G401 (cell line): ENCODE measurements around the gene CNNM2. TPM values are rescaled to one million over a fixed set of nuclear protein-coding genes. Genes with fewer than 3 reads are reported as not detected.
"Not testable (repeated sequence)": the region's sequence is repeated elsewhere in the genome, so short reads cannot be mapped to it uniquely, and the experiment has no call there.

Experiments
- DNase-seq: peaks from one replicate; pipeline ENCODE4 v3.0.0-alpha.2; 2015; ENCODE audit warnings: low spot score
- in situ Hi-C: cut with HindIII; loops from 2 replicates; pipeline ENCODE4 v1.10.0; 2016; ENCODE audit warnings: low sequenced_read_pairs, mixed read lengths
- total RNA-seq: library from RNA; depleted of rRNA; stranded (reverse); fragments of >200 nt; shearing (Covaris generic); gene quantifications from 2 replicates; pipeline ENCODE4 v1.2.3, GENCODE V29; 2014; rRNA removed

The CNNM2 gene
- total RNA-seq, 1 experiment from 2014 or later = 15.5 TPM

GRCh38 chr10:103117247-103117646, 199.2 kb downstream of the CNNM2 start:
- no peak for DNase-seq
- in situ Hi-C loops = no loop called here

DNA sequence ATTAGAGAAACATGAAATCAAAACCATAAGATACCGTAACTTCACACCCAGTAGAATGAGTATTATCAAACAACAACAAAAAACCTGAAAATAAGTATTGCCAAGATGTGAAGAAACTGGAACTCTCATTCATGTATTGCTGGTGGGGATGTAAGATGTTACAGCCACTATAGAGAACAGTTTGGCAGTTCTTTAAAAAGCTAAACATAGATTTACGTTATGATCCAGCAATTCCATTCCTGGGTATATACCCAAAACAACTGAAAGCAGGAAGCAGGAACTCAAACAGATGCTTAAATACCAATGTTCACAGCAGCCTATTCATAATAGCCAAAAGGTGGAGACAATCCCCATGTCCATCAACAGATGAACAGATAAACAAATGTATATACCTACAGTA, 202.5 kb downstream of the CNNM2 start:
- in situ Hi-C loops = no loop called here
- no peak for DNase-seq

GRCh38 chr10:103120977-103121735, 203.1 kb downstream of the CNNM2 start:
- in situ Hi-C loops = no loop called here

DNA sequence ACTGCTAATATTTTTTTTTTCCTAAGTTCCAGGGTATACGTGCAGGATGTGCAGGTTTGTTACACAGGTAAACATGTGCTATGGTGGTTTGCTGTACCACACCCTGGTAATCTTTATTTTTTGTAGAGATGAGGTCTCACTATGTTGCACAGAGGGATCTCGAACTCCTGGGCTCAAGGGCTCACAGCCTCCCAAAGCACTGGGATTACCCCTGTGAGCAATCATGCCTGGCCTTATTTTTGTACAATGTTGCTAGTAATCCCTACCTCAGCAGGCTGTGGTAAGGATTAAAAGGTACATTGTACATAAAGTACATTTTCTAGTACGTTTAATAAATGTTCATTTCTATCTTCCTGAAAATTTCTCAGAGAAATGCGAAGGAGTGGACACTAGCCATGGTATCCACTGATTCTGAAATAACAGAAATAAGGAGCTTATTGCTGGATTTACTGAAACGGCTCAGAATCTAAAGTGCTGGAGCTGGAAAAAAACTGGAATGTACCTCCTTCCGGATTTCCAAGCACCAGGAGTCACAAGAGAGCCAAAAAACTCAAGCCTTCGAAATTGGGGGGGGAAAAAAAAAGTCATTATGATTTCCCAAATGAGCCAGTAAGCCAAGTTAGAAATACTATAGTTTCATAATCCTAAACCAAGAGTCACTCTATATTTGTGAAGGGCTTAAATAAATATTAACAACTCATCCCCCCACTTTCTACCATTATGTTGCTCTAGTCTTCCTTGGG, 205.4 kb downstream of the CNNM2 start:
- no peak for DNase-seq
- in situ Hi-C loops = no loop called here

More at GRCh38 chr10:103120977-103121735, 203.1 kb downstream of the CNNM2 start:
- no peak for DNase-seq

GRCh38 chr10:103124420-103125096, 206.5 kb downstream of the CNNM2 start:
- DNase-seq = no peak
- in situ Hi-C loops = no loop called here

GRCh38 chr10:103125323-103126267, 207.5 kb downstream of the CNNM2 start:
- no peak for DNase-seq
- in situ Hi-C loops = no loop called here

DNA sequence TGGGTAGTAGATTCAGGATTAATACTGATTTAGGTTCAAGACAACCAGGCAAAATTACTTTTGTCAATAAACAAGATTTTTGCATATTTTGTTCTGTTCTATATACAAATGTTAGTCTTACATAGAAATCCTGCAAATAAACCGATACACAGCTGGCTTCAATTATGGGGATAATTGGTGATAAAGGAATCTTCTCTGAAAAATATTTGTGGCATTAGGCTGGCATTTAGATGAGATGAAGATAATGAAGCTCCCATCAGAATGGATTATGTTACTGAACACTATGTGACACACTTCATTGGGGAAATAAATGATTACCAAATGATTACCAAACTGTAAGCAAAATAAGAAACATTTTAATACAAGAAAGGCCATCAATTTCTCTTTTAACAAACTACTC, 209.1 kb downstream of the CNNM2 start:
- no peak for DNase-seq
- in situ Hi-C loops = no loop called here

DNA sequence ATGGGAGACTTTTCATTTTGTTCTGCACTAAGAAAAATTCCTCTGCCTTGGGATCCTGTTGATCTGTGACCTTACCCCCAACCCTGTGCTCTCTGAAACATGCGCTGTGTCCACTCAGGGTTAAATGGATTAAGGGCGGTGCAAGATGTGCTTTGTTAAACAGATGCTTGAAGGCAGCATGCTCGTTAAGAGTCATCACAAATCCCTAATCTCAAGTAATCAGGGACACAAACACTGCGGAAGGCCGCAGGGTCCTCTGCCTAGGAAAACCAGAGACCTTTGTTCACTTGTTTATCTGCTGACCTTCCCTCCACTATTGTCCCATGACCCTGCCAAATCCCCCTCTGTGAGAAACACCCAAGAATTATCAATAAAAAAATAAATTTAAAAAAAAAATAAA, 212.1 kb downstream of the CNNM2 start:
- in situ Hi-C loops, DNase-seq: not testable (repeated sequence)

DNA sequence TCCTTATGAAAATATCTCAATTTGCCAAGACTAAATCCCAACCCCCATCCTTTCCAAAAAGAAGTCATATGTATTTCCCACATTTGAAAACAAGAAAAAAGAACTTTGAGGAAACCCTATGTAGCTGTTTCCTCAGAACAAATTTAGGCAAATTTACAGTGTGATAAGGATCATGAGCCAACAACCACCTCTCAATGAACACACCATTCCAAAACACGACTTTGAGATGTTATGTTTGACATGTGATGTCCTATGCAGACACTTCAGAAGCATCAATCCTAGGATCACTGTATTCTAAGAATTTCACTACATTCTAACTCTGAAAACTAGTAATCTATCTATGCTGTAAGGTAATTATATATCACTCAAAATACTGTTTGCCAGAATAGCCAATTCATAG, 212.8 kb downstream of the CNNM2 start:
- DNase-seq = no peak
- in situ Hi-C loops = no loop called here

DNA sequence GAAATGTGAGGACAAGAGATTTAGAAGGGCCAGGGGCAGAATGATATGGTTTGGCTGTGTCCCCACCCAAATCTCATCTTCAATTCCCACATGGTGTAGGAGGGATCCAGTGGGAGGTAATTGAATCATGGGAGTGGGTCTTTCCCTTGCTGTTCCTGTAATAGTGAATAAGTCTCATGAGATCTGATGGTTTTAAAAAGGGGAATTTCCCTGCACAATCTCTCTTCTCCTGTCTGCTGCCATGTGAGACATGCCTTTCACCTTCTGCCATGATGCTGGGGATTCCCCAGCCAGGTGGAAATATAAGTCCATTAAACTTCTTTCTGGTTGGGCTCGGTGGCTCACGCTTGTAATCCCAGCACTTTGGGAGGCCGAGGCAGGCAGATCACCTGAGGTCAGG, 217.1 kb downstream of the CNNM2 start:
- DNase-seq, in situ Hi-C loops: not testable (repeated sequence)

DNA sequence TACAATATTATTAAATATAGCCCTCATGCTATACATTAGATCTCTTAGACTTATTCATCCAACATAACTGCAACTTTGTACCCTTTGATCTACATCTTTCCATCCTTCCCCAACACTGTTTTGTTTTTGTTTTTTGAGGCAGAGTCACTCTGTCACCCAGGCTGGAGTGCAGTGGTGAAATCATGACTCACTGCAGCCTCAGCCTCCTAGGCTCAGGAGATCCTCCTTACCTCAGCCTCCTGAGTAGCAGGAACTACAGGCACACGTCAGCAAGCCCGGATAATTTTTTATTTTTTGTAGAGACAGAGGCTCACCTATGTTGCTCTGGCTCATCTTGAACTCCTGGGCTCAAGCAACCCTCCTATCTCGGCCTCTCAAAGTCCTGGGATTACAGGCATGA, 221.7 kb downstream of the CNNM2 start:
- in situ Hi-C loops = no loop called here
- DNase-seq = no peak

Other genes with a start within 250 kb of the CNNM2 start
- gene ARL3, start 203.9 kb upstream of the CNNM2 start, total RNA-seq = 10.4 and 10.5 TPM in 2 replicates
- 17.0 and 25.7 TPM in 2 replicates for gene SFXN2, start 203.7 kb upstream of the CNNM2 start, total RNA-seq
- 13.6 and 16.6 TPM in 2 replicates for gene WBP1L, start 174.3 kb upstream of the CNNM2 start, total RNA-seq
- not detected in 2 replicates for gene CYP17A1, start 80.9 kb upstream of the CNNM2 start, total RNA-seq
- gene BORCS7, start 64.0 kb upstream of the CNNM2 start, total RNA-seq = 22.6 and 28.5 TPM in 2 replicates
- gene AS3MT, start 48.8 kb upstream of the CNNM2 start, total RNA-seq = 0.31 and 1.4 TPM in 2 replicates